ENCODE measurements around the gene SCNN1A.
"Not testable (repeated sequence)": the region's sequence is repeated elsewhere in the genome, so short reads cannot be mapped to it uniquely, and the experiment has no call there.

Gene SCNN1A

GRCh38 chr12:6345319-6346091 lies 29.9 kb downstream of the SCNN1A start:
- H3K4me1 ChIP-seq (ENCODE audit: control insufficient read depth, insufficient read depth, low read length): peaks cover 50% of the 10 kb centered on the region
- peak overlapping the region in 1 of 2 donors; percentile 15 for H3K4me3 ChIP-seq (ENCODE audit: low read length in 2 of 2)
- H3K9ac ChIP-seq (ENCODE audit: low read length in 2 of 2): peak overlapping the region in 1 of 2 donors; percentile 47
- H3K27me3 ChIP-seq (ENCODE audit: control insufficient read depth in 1 of 2, insufficient read depth in 2 of 2, low read length in 2 of 2): no peaks in the 10 kb centered on the region
- no peaks in the 10 kb centered on the region for H3K9me3 ChIP-seq (ENCODE audit: control insufficient read depth in 2 of 2, low read length in 2 of 2)
- no peaks in the 10 kb centered on the region for H3K36me3 ChIP-seq (ENCODE audit: control insufficient read depth in 2 of 2, insufficient read depth in 2 of 2, low read length in 2 of 2)
- H3K27ac ChIP-seq (ENCODE audit: low read length): peak overlapping the region; percentile 79

DNA sequence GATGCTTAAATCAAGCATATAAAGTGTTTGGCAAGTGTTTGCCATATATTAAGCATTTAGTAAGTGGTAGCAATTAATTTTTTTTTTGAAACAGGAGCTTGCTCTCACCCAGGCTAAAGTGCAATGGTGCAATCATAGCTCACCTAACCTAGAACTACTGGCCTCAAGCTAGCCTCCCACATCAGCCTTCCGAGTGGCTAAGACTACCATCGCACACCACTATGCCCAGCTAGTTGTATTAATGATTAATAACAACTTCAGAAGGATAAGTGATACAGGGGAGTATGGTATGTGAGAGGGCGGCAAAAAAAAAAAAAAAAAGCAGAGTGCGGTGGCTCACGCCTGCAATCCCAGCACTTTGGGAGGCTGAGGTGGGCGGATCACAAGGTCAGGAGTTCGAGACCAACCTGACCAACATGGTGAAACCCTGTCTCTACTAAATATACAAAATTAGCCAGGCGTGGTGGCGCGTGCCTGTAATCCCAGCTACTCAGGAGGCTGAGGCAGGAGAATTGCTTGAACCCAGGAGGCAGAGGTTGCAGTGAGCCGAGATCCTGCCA lies 31.2 kb downstream of the SCNN1A start:
- Histone ChIP-seq H3K27ac (ENCODE audit: low read length) (peak overlapping the region; percentile 99), H3K4me1 (ENCODE audit: control insufficient read depth, insufficient read depth, low read length) (peaks cover 60% of the 10 kb centered on the region)
- not testable (repeated sequence) for H3K9ac ChIP-seq (ENCODE audit: low read length in 2 of 2)

GRCh38 chr12:6343518-6343917 lies 31.8 kb downstream of the SCNN1A start:
- no peaks in the 10 kb centered on the region for H3K9me3 ChIP-seq (ENCODE audit: control insufficient read depth in 2 of 2, low read length in 2 of 2)
- H3K4me3 ChIP-seq (ENCODE audit: low read length in 2 of 2): peak overlapping the region in 1 of 2 donors; percentile 8
- no peaks in the 10 kb centered on the region for H3K36me3 ChIP-seq (ENCODE audit: control insufficient read depth in 2 of 2, insufficient read depth in 2 of 2, low read length in 2 of 2)
- H3K9ac ChIP-seq (ENCODE audit: low read length in 2 of 2): peak overlapping the region in 1 of 2 donors; percentile 13
- H3K4me1 ChIP-seq (ENCODE audit: control insufficient read depth, insufficient read depth, low read length): peaks cover 67% of the 10 kb centered on the region
- H3K27ac ChIP-seq (ENCODE audit: low read length): peak overlapping the region; percentile 99
- H3K27me3 ChIP-seq (ENCODE audit: control insufficient read depth in 1 of 2, insufficient read depth in 2 of 2, low read length in 2 of 2): no peaks in the 10 kb centered on the region

More for the DNA sequence above, 31.2 kb downstream of the SCNN1A start:
- not testable (repeated sequence) for H3K36me3 ChIP-seq (ENCODE audit: control insufficient read depth in 2 of 2, insufficient read depth in 2 of 2, low read length in 2 of 2); H3K27me3 ChIP-seq (ENCODE audit: control insufficient read depth in 1 of 2, insufficient read depth in 2 of 2, low read length in 2 of 2); H3K9me3 ChIP-seq (ENCODE audit: control insufficient read depth in 2 of 2, low read length in 2 of 2); H3K4me3 ChIP-seq (ENCODE audit: low read length in 2 of 2)

DNA sequence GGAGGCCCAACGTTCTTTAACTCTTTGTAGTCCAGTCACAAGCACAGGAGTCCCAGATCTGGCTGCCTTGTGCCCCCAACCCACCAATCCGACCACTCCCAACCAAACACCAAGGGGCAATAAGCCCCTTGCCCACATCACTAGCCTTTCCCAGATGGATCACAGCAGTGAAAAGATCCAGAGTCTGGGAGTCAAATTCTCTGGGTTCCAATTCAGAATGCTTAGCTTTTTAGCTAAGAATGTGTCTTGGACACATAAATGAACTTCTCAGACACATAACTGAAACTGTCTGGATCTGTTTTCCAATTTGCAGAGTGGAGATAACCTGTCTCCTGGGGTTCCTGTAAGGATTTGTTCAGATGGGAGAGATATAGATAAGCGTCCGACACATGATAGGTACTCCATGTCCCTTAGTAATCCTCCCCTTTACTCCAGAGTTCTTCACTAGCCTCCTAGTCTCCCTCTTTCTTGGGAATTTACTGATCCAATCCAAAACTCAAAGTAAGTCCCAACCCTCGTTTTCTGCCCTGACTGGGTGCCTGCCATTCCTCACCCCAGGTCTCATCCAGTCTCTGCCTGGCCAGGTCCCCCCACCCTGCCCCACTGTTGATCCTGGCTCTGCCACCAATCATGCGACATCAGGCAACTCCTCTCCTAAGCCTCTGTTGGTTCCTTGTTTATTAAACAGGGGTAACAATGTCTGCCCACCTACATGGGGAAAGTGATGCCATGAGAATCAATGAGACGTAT lies 33.0 kb downstream of the SCNN1A start:
- Histone ChIP-seq H3K4me1 (ENCODE audit: control insufficient read depth, insufficient read depth, low read length) (peaks cover 73% of the 10 kb centered on the region), H3K4me3 (ENCODE audit: low read length in 2 of 2) (peak overlapping the region; percentile 84 to 99), H3K27me3 (ENCODE audit: control insufficient read depth in 1 of 2, insufficient read depth in 2 of 2, low read length in 2 of 2) (no peaks in the 10 kb centered on the region), H3K27ac (ENCODE audit: low read length) (peak overlapping the region; percentile 99), H3K9ac (ENCODE audit: low read length in 2 of 2) (peak overlapping the region; percentile 97 to 99), H3K9me3 (ENCODE audit: control insufficient read depth in 2 of 2, low read length in 2 of 2) (no peaks in the 10 kb centered on the region), H3K36me3 (ENCODE audit: control insufficient read depth in 2 of 2, insufficient read depth in 2 of 2, low read length in 2 of 2) (peaks cover 0 to 1% of the 10 kb centered on the region in 2 donors)

GRCh38 chr12:6341417-6342139 lies 33.8 kb downstream of the SCNN1A start, which contains the start of gene TNFRSF1A:
Gene TNFRSF1A, minus strand, starts transcription at chr12:6342076. Its CDS starts 262 bp downstream, at chr12:6341814.
- Histone ChIP-seq H3K4me1 (ENCODE audit: control insufficient read depth, insufficient read depth, low read length) (peaks cover 73% of the 10 kb centered on the region), H3K9me3 (ENCODE audit: control insufficient read depth in 2 of 2, low read length in 2 of 2) (no peaks in the 10 kb centered on the region)

DNA sequence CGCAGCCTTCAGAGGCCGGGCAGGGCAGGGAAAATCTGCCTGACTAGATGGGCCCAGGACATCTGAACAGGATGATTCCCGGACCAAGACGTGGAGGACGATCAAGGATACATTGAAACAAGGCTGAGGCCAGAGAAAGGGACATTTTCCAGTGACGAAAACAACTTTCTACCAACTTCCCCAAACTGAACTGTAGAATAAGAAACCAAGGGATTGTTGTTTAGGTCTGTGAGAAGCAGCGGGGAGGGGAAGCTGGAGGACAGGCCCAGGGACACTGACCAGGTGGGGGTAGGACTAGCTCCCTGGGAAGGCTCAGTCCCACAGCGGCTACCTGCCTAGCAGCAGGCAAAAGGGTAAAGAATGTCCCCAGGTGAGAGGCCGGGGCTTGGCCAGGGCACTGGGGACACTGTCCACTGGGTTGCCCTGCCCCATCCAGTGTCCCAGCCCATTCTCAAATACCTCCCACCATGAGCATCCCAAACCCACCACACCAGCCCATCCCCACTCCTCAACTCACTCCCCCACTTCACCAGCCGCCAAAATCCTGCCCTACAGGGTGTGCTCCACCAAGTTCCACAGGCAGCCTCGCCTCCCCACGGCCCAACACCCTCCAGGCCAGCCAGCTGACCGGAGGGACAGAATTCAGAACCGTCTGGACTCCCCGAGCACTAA lies 34.5 kb downstream of the SCNN1A start:
- Histone ChIP-seq H3K27me3 (ENCODE audit: control insufficient read depth in 1 of 2, insufficient read depth in 2 of 2, low read length in 2 of 2) (no peaks in the 10 kb centered on the region), H3K9me3 (ENCODE audit: control insufficient read depth in 2 of 2, low read length in 2 of 2) (no peaks in the 10 kb centered on the region), H3K36me3 (ENCODE audit: control insufficient read depth in 2 of 2, insufficient read depth in 2 of 2, low read length in 2 of 2) (peaks cover 0 to 2% of the 10 kb centered on the region in 2 donors), H3K4me1 (ENCODE audit: control insufficient read depth, insufficient read depth, low read length) (peaks cover 74% of the 10 kb centered on the region), H3K4me3 (ENCODE audit: low read length in 2 of 2) (peak overlapping the region; percentile 84 to 99), H3K27ac (ENCODE audit: low read length) (peak overlapping the region; percentile 99), H3K9ac (ENCODE audit: low read length in 2 of 2) (peak overlapping the region; percentile 97 to 99)

More at GRCh38 chr12:6341417-6342139, 33.8 kb downstream of the SCNN1A start, which contains the start of gene TNFRSF1A:
- H3K4me3 ChIP-seq (ENCODE audit: low read length in 2 of 2): peak within 1 kb of the TSS; percentile 84 to 99
- peak within 1 kb of the TSS; percentile 97 to 99 for H3K9ac ChIP-seq (ENCODE audit: low read length in 2 of 2)
- peaks cover 0 to 2% of the 10 kb centered on the region in 2 donors for H3K36me3 ChIP-seq (ENCODE audit: control insufficient read depth in 2 of 2, insufficient read depth in 2 of 2, low read length in 2 of 2)
- H3K27me3 ChIP-seq (ENCODE audit: control insufficient read depth in 1 of 2, insufficient read depth in 2 of 2, low read length in 2 of 2): no peaks in the 10 kb centered on the region
- peak within 1 kb of the TSS; percentile 99 for H3K27ac ChIP-seq (ENCODE audit: low read length)

DNA sequence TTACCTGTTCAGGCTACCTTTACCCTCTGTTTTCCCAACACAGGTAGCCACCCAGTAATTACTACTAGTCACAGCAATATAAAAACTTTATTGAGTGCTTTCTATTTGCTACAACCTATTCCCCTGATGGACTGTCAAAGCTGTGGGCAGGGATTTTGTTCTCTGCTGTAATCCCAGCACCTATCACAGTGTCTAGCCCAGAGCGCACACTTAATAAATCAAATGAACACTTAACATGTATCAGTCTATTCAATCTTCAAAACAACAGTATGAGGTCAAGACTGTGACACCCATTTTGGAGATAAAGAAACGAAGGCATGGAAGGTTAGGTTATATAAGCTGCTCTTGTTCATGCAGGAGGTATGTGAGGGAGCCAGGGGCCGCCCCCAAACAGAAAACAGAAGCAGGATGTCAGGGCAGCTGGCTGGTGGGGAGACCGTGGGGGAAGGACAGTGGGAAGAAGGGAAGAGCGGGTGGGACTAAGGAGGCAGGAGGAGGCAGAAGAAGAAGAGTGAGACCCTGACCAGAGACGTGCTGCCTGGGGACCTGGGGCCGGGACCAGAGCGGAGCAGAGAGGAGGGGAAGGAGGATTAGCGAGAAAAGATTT lies 35.2 kb downstream of the SCNN1A start:
- peak overlapping the region; percentile 84 to 99 for H3K4me3 ChIP-seq (ENCODE audit: low read length in 2 of 2)
- H3K9ac ChIP-seq (ENCODE audit: low read length in 2 of 2): peak overlapping the region; percentile 97 to 99
- no peaks in the 10 kb centered on the region for H3K9me3 ChIP-seq (ENCODE audit: control insufficient read depth in 2 of 2, low read length in 2 of 2)
- peaks cover 0 to 2% of the 10 kb centered on the region in 2 donors for H3K36me3 ChIP-seq (ENCODE audit: control insufficient read depth in 2 of 2, insufficient read depth in 2 of 2, low read length in 2 of 2)
- H3K27me3 ChIP-seq (ENCODE audit: control insufficient read depth in 1 of 2, insufficient read depth in 2 of 2, low read length in 2 of 2): no peaks in the 10 kb centered on the region
- H3K27ac ChIP-seq (ENCODE audit: low read length): peak overlapping the region; percentile 99
- peaks cover 74% of the 10 kb centered on the region for H3K4me1 ChIP-seq (ENCODE audit: control insufficient read depth, insufficient read depth, low read length)

DNA sequence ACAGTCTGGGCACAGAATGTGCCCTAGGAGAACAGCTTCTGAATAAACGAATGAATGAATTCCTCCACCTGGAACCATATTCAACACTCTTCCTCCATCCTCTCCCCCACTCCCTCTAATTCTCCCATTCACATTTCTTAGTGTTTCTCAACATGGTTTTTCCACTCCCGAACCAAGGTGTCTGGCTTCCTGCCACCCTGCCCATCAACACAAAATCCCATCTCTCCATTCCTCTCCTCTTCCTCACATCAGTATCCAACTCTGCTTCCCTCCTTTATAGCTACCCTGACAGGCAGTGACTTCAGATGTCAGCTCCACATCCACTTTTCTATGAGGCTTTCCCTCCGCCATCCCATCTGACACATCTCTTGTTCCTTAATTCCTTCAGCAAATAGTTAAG lies 36.4 kb downstream of the SCNN1A start:
- peak overlapping the region; percentile 84 to 99 for H3K4me3 ChIP-seq (ENCODE audit: low read length in 2 of 2)
- H3K9me3 ChIP-seq (ENCODE audit: control insufficient read depth in 2 of 2, low read length in 2 of 2): no peaks in the 10 kb centered on the region
- H3K4me1 ChIP-seq (ENCODE audit: control insufficient read depth, insufficient read depth, low read length): peaks cover 85% of the 10 kb centered on the region
- H3K27me3 ChIP-seq (ENCODE audit: control insufficient read depth in 1 of 2, insufficient read depth in 2 of 2, low read length in 2 of 2): no peaks in the 10 kb centered on the region
- H3K36me3 ChIP-seq (ENCODE audit: control insufficient read depth in 2 of 2, insufficient read depth in 2 of 2, low read length in 2 of 2): peaks cover 4 to 7% of the 10 kb centered on the region in 2 donors
- H3K27ac ChIP-seq (ENCODE audit: low read length): peak overlapping the region; percentile 99
- H3K9ac ChIP-seq (ENCODE audit: low read length in 2 of 2): peak overlapping the region; percentile 97 to 99

GRCh38 chr12:6338536-6338935 lies 36.8 kb downstream of the SCNN1A start:
- not testable (repeated sequence) for H3K27me3 ChIP-seq (ENCODE audit: control insufficient read depth in 1 of 2, insufficient read depth in 2 of 2, low read length in 2 of 2); H3K9me3 ChIP-seq (ENCODE audit: control insufficient read depth in 2 of 2, low read length in 2 of 2)
- H3K36me3 ChIP-seq (ENCODE audit: control insufficient read depth in 2 of 2, insufficient read depth in 2 of 2, low read length in 2 of 2): peaks cover 7 to 11% of the 10 kb centered on the region in 2 donors
- peak overlapping the region; percentile 84 to 99 for H3K4me3 ChIP-seq (ENCODE audit: low read length in 2 of 2)
- peaks cover 85% of the 10 kb centered on the region for H3K4me1 ChIP-seq (ENCODE audit: control insufficient read depth, insufficient read depth, low read length)
- peak overlapping the region; percentile 99 for H3K27ac ChIP-seq (ENCODE audit: low read length)
- peak overlapping the region; percentile 97 to 99 for H3K9ac ChIP-seq (ENCODE audit: low read length in 2 of 2)

All from stomach smooth muscle (tissue), 2 donors.